ENCODE results near the gene CSMD2. TPM values are rescaled to one million over a fixed set of nuclear protein-coding genes. Genes with fewer than 3 reads are reported as not detected.

The CSMD2 gene
- polyA plus RNA-seq, 1 experiment: 1.8 TPM

GRCh38 chr1:33984906-33985565 lies 180.0 kb downstream of the CSMD2 start:
- Histone ChIP-seq H3K36me3 (ENCODE audit: control insufficient read depth, insufficient read depth, low read length) (no peaks in the 10 kb centered on the region), H3K27me3 (ENCODE audit: control insufficient read depth, insufficient read depth, low read length) (no peaks in the 10 kb centered on the region), H3K4me3 (ENCODE audit: low read depth, low read length) (no peak overlapping the region)
- POLR2A ChIA-PET: no interaction called here
- CTCF ChIA-PET: interaction anchor here (0.5 to 2.6 kb wide), 4 partner anchors 12 to 29 kb away, joined by 3 to 6 read pairs (median 4); no protein-coding TSS in a partner anchor
- DNase-seq (ENCODE audit: low read depth): no peak
- TF ChIP-seq CTCF (IDR thresholded peaks at IDR 0.05; ENCODE audit: insufficient read depth, low read depth, low read length): no peak

GRCh38 chr1:33982419-33982818 lies 182.6 kb downstream of the CSMD2 start:
- Histone ChIP-seq H3K27me3 (ENCODE audit: control insufficient read depth, insufficient read depth, low read length) (no peaks in the 10 kb centered on the region), H3K36me3 (ENCODE audit: control insufficient read depth, insufficient read depth, low read length) (no peaks in the 10 kb centered on the region), H3K4me3 (ENCODE audit: low read depth, low read length) (no peak overlapping the region)
- no peak for DNase-seq (ENCODE audit: low read depth)
- ChIA-PET CTCF (no interaction called here), POLR2A (no interaction called here)
- no peak for TF ChIP-seq CTCF (IDR thresholded peaks at IDR 0.05; ENCODE audit: insufficient read depth, low read depth, low read length)

GRCh38 chr1:33979341-33979740 lies 185.7 kb downstream of the CSMD2 start:
- DNase-seq (ENCODE audit: low read depth): no peak
- TF ChIP-seq CTCF (IDR thresholded peaks at IDR 0.05; ENCODE audit: insufficient read depth, low read depth, low read length): no peak
- Histone ChIP-seq H3K36me3 (ENCODE audit: control insufficient read depth, insufficient read depth, low read length) (no peaks in the 10 kb centered on the region), H3K4me3 (ENCODE audit: low read depth, low read length) (no peak overlapping the region), H3K27me3 (ENCODE audit: control insufficient read depth, insufficient read depth, low read length) (no peaks in the 10 kb centered on the region)
- CTCF ChIA-PET: interaction anchor here (1.4 kb wide), 1 partner anchor 184 kb away, joined by 3 read pairs; no protein-coding TSS in a partner anchor
- POLR2A ChIA-PET: no interaction called here

- no peaks in the 10 kb centered on the region for H3K36me3 ChIP-seq (ENCODE audit: control insufficient read depth, insufficient read depth, low read length)
- H3K4me3 ChIP-seq (ENCODE audit: low read depth, low read length): no peak overlapping the region
- POLR2A ChIA-PET: no interaction called here
- CTCF ChIA-PET: interaction anchor here (1.0 kb wide), 1 partner anchor 187 kb away, joined by 4 read pairs; no protein-coding TSS in a partner anchor
- TF ChIP-seq CTCF (IDR thresholded peaks at IDR 0.05; ENCODE audit: insufficient read depth, low read depth, low read length): no peak
- no peak for DNase-seq (ENCODE audit: low read depth)
- no peaks in the 10 kb centered on the region for H3K27me3 ChIP-seq (ENCODE audit: control insufficient read depth, insufficient read depth, low read length)
Measured at GRCh38 chr1:33975961-33976360, 189.1 kb downstream of the CSMD2 start.

GRCh38 chr1:33973799-33974545 lies 191.1 kb downstream of the CSMD2 start:
- TF ChIP-seq CTCF (IDR thresholded peaks at IDR 0.05; ENCODE audit: insufficient read depth, low read depth, low read length): no peak
- DNase-seq (ENCODE audit: low read depth): no peak
- ChIA-PET POLR2A (no interaction called here), CTCF (interaction anchor here (0.9 kb wide), 1 partner anchor 11 kb away, joined by 4 read pairs; no protein-coding TSS in a partner anchor)
- Histone ChIP-seq H3K27me3 (ENCODE audit: control insufficient read depth, insufficient read depth, low read length) (no peaks in the 10 kb centered on the region), H3K4me3 (ENCODE audit: low read depth, low read length) (no peak overlapping the region), H3K36me3 (ENCODE audit: control insufficient read depth, insufficient read depth, low read length) (no peaks in the 10 kb centered on the region)

All from BJ (cell line).